CD4-positive, alpha-beta T cell treated with Interleukin-17A for 4 hours (primary cell): Measurements from ENCODE around the gene SLC6A7.

Source experiments
- DNase-seq: peaks from one replicate; pipeline ENCODE4 v3.0.0-alpha.2; 2020; ENCODE audit warnings: mixed read lengths

The SLC6A7 gene

GRCh38 chr5:150196514-150196913 lies 6.7 kb downstream of the SLC6A7 start:
- DNase-seq, result no peak

GRCh38 chr5:150196986-150197385 lies 7.1 kb downstream of the SLC6A7 start:
- no peak for DNase-seq

GRCh38 chr5:150197476-150197875 lies 7.6 kb downstream of the SLC6A7 start:
- no peak for DNase-seq

- no peak for DNase-seq
Measured at GRCh38 chr5:150202501-150202900, 12.6 kb downstream of the SLC6A7 start.

GRCh38 chr5:150203832-150204589 lies 14.1 kb downstream of the SLC6A7 start:
- no peak for DNase-seq

- DNase-seq, result no peak
Measured at GRCh38 chr5:150204590-150204960, 14.7 kb downstream of the SLC6A7 start.

- no peak for DNase-seq
Measured at GRCh38 chr5:150206098-150206778, 16.4 kb downstream of the SLC6A7 start.

GRCh38 chr5:150206779-150207115 lies 16.9 kb downstream of the SLC6A7 start:
- no peak for DNase-seq

GRCh38 chr5:150208187-150209098 lies 18.6 kb downstream of the SLC6A7 start:
- no peak for DNase-seq

GRCh38 chr5:150209099-150209635 lies 19.3 kb downstream of the SLC6A7 start:
- DNase-seq, result peak; percentile 3

- no peak for DNase-seq
Measured at GRCh38 chr5:150210644-150211043, 20.8 kb downstream of the SLC6A7 start.

GRCh38 chr5:150211156-150212030 lies 21.5 kb downstream of the SLC6A7 start:
- DNase-seq, result no peak

- DNase-seq, result no peak
Measured at GRCh38 chr5:150213530-150213929, 23.7 kb downstream of the SLC6A7 start.

- DNase-seq, result no peak
Measured at GRCh38 chr5:150214289-150214688, 24.4 kb downstream of the SLC6A7 start.

GRCh38 chr5:150215979-150216944 lies 26.4 kb downstream of the SLC6A7 start:
- DNase-seq, result no peak

- DNase-seq, result no peak
Measured at GRCh38 chr5:150217038-150217437, 27.2 kb downstream of the SLC6A7 start.

- DNase-seq, result peak; percentile 84
Measured at GRCh38 chr5:150217873-150218692, 28.2 kb downstream of the SLC6A7 start.

- no peak for DNase-seq
Measured at GRCh38 chr5:150218693-150219035, 28.8 kb downstream of the SLC6A7 start.

GRCh38 chr5:150219142-150219541 lies 29.3 kb downstream of the SLC6A7 start:
- no peak for DNase-seq

GRCh38 chr5:150219861-150220260 lies 30.0 kb downstream of the SLC6A7 start:
- no peak for DNase-seq
